Fibroblast of villous mesenchyme (primary cell): Measurements from ENCODE around the gene STRIP2. TPM values are rescaled to one million over a fixed set of nuclear protein-coding genes. Genes with fewer than 3 reads are reported as not detected.
"Not testable (repeated sequence)": the region's sequence is repeated elsewhere in the genome, so short reads cannot be mapped to it uniquely, and the experiment has no call there.

Source experiments
- DNase-seq: peaks from one replicate; pipeline ENCODE4 v3.0.0-alpha.2; 2010; ENCODE audit warnings: low read depth
- H3K4me3 ChIP-seq: 2 replicates; pipeline ENCODE4 v1.5.1; 2011; ENCODE audit warnings: low read depth, mild to moderate bottlenecking, low read length
- CTCF ChIP-seq: IDR thresholded peaks from 2 replicates; pipeline ENCODE4 v1.5.1; 2012; ENCODE audit warnings: low read depth, mild to moderate bottlenecking, low read length; ENCODE audit not compliant: insufficient read depth
- total RNA-seq: library from RNA; depleted of rRNA; stranded (reverse); fragments of >200 nt; gene quantifications from 2 replicates; pipeline ENCODE4 v1.2.3, GENCODE V29; 2012

STRIP2 gene
- total RNA-seq, 1 donor: 3.0 TPM

- no peak for DNase-seq
- no peak overlapping the region for H3K4me3 ChIP-seq
- no peak for TF ChIP-seq CTCF
These were observed 9.4 kb downstream of the STRIP2 start for GRCh38 chr7:129443612-129444011.

GRCh38 chr7:129444776-129445175 is 10.5 kb downstream of the STRIP2 start:
- not testable (repeated sequence) for DNase-seq, H3K4me3 ChIP-seq

GRCh38 chr7:129446925-129447324 is 12.7 kb downstream of the STRIP2 start:
- not testable (repeated sequence) for DNase-seq, H3K4me3 ChIP-seq

GRCh38 chr7:129447445-129447844 is 13.2 kb downstream of the STRIP2 start:
- DNase-seq: not testable (repeated sequence)

GRCh38 chr7:129448608-129449007 is 14.4 kb downstream of the STRIP2 start:
- DNase-seq, H3K4me3 ChIP-seq: not testable (repeated sequence)

More at GRCh38 chr7:129447445-129447844, 13.2 kb downstream of the STRIP2 start:
- not testable (repeated sequence) for H3K4me3 ChIP-seq

GRCh38 chr7:129450295-129450694 is 16.1 kb downstream of the STRIP2 start:
- no peak for TF ChIP-seq CTCF
- H3K4me3 ChIP-seq: no peak overlapping the region
- no peak for DNase-seq

GRCh38 chr7:129452589-129453231 is 18.5 kb downstream of the STRIP2 start:
- TF ChIP-seq CTCF: no peak
- DNase-seq: no peak
- no peak overlapping the region for H3K4me3 ChIP-seq

GRCh38 chr7:129453510-129454248 is 19.4 kb downstream of the STRIP2 start:
- DNase-seq: no peak
- no peak overlapping the region for H3K4me3 ChIP-seq
- no peak for TF ChIP-seq CTCF

GRCh38 chr7:129454249-129454551 is 20.0 kb downstream of the STRIP2 start:
- no peak for DNase-seq
- no peak for TF ChIP-seq CTCF
- H3K4me3 ChIP-seq: no peak overlapping the region
